ENCODE data around the gene MRPL41. TPM values are rescaled to one million over a fixed set of nuclear protein-coding genes. Genes with fewer than 3 reads are reported as not detected.
"Not testable (repeated sequence)": the region's sequence is repeated elsewhere in the genome, so short reads cannot be mapped to it uniquely, and the experiment has no call there.

MRPL41 gene
- total RNA-seq, 1 experiment from 2014 or later = 76.4 TPM

GRCh38 chr9:137552022-137552768 lies 516 bp downstream of the MRPL41 start:
- DNase-seq (ENCODE audit: low read depth) = no peak

GRCh38 chr9:137553654-137554053 lies 2.0 kb downstream of the MRPL41 start:
- DNase-seq (ENCODE audit: low read depth) = not testable (repeated sequence)

- DNase-seq (ENCODE audit: low read depth) = no peak
Observed at GRCh38 chr9:137554349-137554748, 2.7 kb downstream of the MRPL41 start.

- no peak for DNase-seq (ENCODE audit: low read depth)
Observed at GRCh38 chr9:137555179-137555578, 3.5 kb downstream of the MRPL41 start.

- DNase-seq (ENCODE audit: low read depth) = peak; percentile 44
Observed at GRCh38 chr9:137556069-137556838, 4.6 kb downstream of the MRPL41 start.

GRCh38 chr9:137558127-137558526 lies 6.4 kb downstream of the MRPL41 start:
- DNase-seq (ENCODE audit: low read depth) = no peak

- no peak for DNase-seq (ENCODE audit: low read depth)
Observed at GRCh38 chr9:137564134-137564533, 12.5 kb downstream of the MRPL41 start.

GRCh38 chr9:137564817-137565411 lies 13.2 kb downstream of the MRPL41 start:
- DNase-seq (ENCODE audit: low read depth) = no peak

- not testable (repeated sequence) for DNase-seq (ENCODE audit: low read depth)
Observed at GRCh38 chr9:137568445-137568844, 16.8 kb downstream of the MRPL41 start.

GRCh38 chr9:137569609-137570203 lies 18.0 kb downstream of the MRPL41 start:
- DNase-seq (ENCODE audit: low read depth) = no peak

- no peak for DNase-seq (ENCODE audit: low read depth)
Observed at GRCh38 chr9:137570566-137570965, 18.9 kb downstream of the MRPL41 start.

- no peak for DNase-seq (ENCODE audit: low read depth)
Observed at GRCh38 chr9:137574192-137574591, 22.5 kb downstream of the MRPL41 start.

GRCh38 chr9:137575364-137575715 lies 23.7 kb downstream of the MRPL41 start:
- no peak for DNase-seq (ENCODE audit: low read depth)

GRCh38 chr9:137575716-137576411 lies 24.2 kb downstream of the MRPL41 start:
- DNase-seq (ENCODE audit: low read depth) = no peak

- peak; percentile 91 for DNase-seq (ENCODE audit: low read depth)
Observed at GRCh38 chr9:137578518-137579258, 27.0 kb downstream of the MRPL41 start, which contains the start of gene DPH7. TSS of gene DPH7 (minus strand) at chr9:137578925. CDS start at chr9:137578777, 148 bp downstream.

GRCh38 chr9:137579259-137579604 lies 27.6 kb downstream of the MRPL41 start:
- no peak for DNase-seq (ENCODE audit: low read depth)

- peak; percentile 15 for DNase-seq (ENCODE audit: low read depth)
Observed at GRCh38 chr9:137580209-137580953, 28.7 kb downstream of the MRPL41 start.

- no peak for DNase-seq (ENCODE audit: low read depth)
Observed at GRCh38 chr9:137580954-137581322, 29.3 kb downstream of the MRPL41 start.

- no peak for DNase-seq (ENCODE audit: low read depth)
Observed at GRCh38 chr9:137581361-137582285, 29.9 kb downstream of the MRPL41 start.
